A549 (cell line): Measurements from ENCODE around the gene C8A.

Experiments used
- BCL3 ChIP-seq: fragments of >200 bp; sonication (Bioruptor Twin); formaldehyde crosslinking; IDR thresholded peaks from 3 replicates; pipeline ENCODE4 v1.6.1; 2016
- CBX8 ChIP-seq: fragments of 200-600 bp; sonication (generic); IDR thresholded peaks from 2 replicates; pipeline ENCODE4 v1.6.1; 2016
- CHD2 ChIP-seq: fragments of 150-350 bp; IDR thresholded peaks from 2 replicates; pipeline ENCODE4 v1.6.1; 2014; ENCODE audit warnings: low read length; ENCODE audit not compliant: partially characterized antibody
- ESRRA ChIP-seq: fragments of 150-350 bp; IDR thresholded peaks from 2 replicates; pipeline ENCODE4 v1.6.1; 2014; ENCODE audit warnings: mild to moderate bottlenecking, low read length, borderline replicate concordance
- HOXA7 ChIP-seq: fragments of 250-450 bp; sonication (Bioruptor Pico); IDR thresholded peaks from 2 replicates; pipeline ENCODE4 v1.5.0; 2020; ENCODE audit warnings: mild to moderate bottlenecking, moderate library complexity
- HOXB13 ChIP-seq: fragments of 250-450 bp; sonication (Bioruptor Pico); IDR thresholded peaks from 2 replicates; pipeline ENCODE4 v1.5.0; 2020; ENCODE audit warnings: low read depth, mild to moderate bottlenecking, moderate library complexity
- POLR2A ChIP-seq: IDR thresholded peaks from 2 replicates; pipeline ENCODE4 v1.6.1; 2012; ENCODE audit warnings: mild to moderate bottlenecking, low read length
- RAD21 ChIP-seq, 2 experiments: fragments of >200 bp in 1 of 2; sonication (Bioruptor Twin) in 1 of 2; formaldehyde crosslinking in 1 of 2; IDR thresholded peaks in 1 of 2; conservative IDR thresholded peaks in 1 of 2; 2 replicates in 1 of 2; 3 replicates in 1 of 2; pipeline ENCODE4 v1.6.1; 2012 to 2018; ENCODE audit warnings: inconsistent platforms in 1 of 2
- REST ChIP-seq: fragments of 200-600 bp; sonication (generic); IDR thresholded peaks from 2 replicates; pipeline ENCODE4 v1.6.1; 2016; ENCODE audit warnings: antibody characterized with exemption, mild to moderate bottlenecking, moderate library complexity
- TP53 ChIP-seq: fragments of 250-450 bp; sonication (Bioruptor Pico); IDR thresholded peaks from 2 replicates; pipeline ENCODE4 v1.5.0; 2021; ENCODE audit warnings: mild to moderate bottlenecking, moderate library complexity
- ZSCAN20 ChIP-seq: fragments of 250-450 bp; sonication (Bioruptor Pico); IDR thresholded peaks from 2 replicates; pipeline ENCODE4 v1.8.0; 2022; ENCODE audit warnings: mild to moderate bottlenecking, moderate library complexity
- TF ChIP-seq, protein P1 (sequence below): fragments of >200 bp; sonication (Bioruptor Twin); formaldehyde crosslinking; IDR thresholded peaks from 3 replicates; pipeline ENCODE4 v1.5.1; 2016

GRCh38 chr1:56831871-56832693, 22.5 kb upstream of the C8A start:
- TF ChIP-seq TP53 (no peak), ZSCAN20 (no peak), RAD21 (conservative IDR thresholded peaks at IDR 0.05 in 1 of 2, IDR thresholded peaks at IDR 0.05 in 1 of 2) (peak; percentile 83 to 89), HOXA7 (CRISPR knock-in tag) (no peak), POLR2A (no peak), REST (no peak), CHD2 (no peak), HOXB13 (CRISPR knock-in tag) (no peak), CBX8 (no peak), ESRRA (no peak), BCL3 (no peak)
- TF ChIP-seq, protein P1, sequence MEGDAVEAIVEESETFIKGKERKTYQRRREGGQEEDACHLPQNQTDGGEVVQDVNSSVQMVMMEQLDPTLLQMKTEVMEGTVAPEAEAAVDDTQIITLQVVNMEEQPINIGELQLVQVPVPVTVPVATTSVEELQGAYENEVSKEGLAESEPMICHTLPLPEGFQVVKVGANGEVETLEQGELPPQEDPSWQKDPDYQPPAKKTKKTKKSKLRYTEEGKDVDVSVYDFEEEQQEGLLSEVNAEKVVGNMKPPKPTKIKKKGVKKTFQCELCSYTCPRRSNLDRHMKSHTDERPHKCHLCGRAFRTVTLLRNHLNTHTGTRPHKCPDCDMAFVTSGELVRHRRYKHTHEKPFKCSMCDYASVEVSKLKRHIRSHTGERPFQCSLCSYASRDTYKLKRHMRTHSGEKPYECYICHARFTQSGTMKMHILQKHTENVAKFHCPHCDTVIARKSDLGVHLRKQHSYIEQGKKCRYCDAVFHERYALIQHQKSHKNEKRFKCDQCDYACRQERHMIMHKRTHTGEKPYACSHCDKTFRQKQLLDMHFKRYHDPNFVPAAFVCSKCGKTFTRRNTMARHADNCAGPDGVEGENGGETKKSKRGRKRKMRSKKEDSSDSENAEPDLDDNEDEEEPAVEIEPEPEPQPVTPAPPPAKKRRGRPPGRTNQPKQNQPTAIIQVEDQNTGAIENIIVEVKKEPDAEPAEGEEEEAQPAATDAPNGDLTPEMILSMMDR, result peak; percentile 82
